GM23338 (cell line): ENCODE data around the gene DENND2C.

Experiments used
- CREB1 ChIP-seq: fragments of 250-450 bp; sonication (Bioruptor Pico); IDR thresholded peaks from 2 replicates; pipeline ENCODE4 v1.5.0; 2020; ENCODE audit warnings: low read depth, mild to moderate bottlenecking, moderate library complexity
- CTCF ChIP-seq, 2 experiments: fragments of 200-600 bp in 1 of 2; sonication (generic) in 1 of 2; conservative IDR thresholded peaks; 2 replicates each; pipeline versions ENCODE4 v1.5.1 to v1.6.1; 2016 to 2017; ENCODE audit warnings: antibody characterized with exemption in 2 of 2, low read depth in 2 of 2, mild to moderate bottlenecking in 2 of 2, moderate library complexity in 1 of 2
- EZH2 ChIP-seq: fragments of 200-600 bp; sonication (generic); IDR thresholded peaks from one replicate; pipeline ENCODE4 v1.8.0; 2017; ENCODE audit warnings: antibody characterized with exemption, mild to moderate bottlenecking, low read depth; ENCODE audit not compliant: unreplicated experiment
- EZH2phosphoT487 ChIP-seq: fragments of 200-600 bp; sonication (generic); IDR thresholded peaks from one replicate; pipeline ENCODE4 v1.8.1; 2018; ENCODE audit warnings: antibody characterized with exemption; ENCODE audit not compliant: unreplicated experiment
- JUNB ChIP-seq: IDR thresholded peaks from one replicate; pipeline ENCODE4 v1.6.1; 2016; ENCODE audit warnings: antibody characterized with exemption; ENCODE audit not compliant: unreplicated experiment
- POLR2AphosphoS5 ChIP-seq: IDR thresholded peaks from 2 replicates; pipeline ENCODE4 v1.6.1; 2016; ENCODE audit warnings: antibody characterized with exemption, low read depth
- REST ChIP-seq: IDR thresholded peaks from one replicate; pipeline ENCODE4 v1.6.1; 2018; ENCODE audit warnings: antibody characterized with exemption; ENCODE audit not compliant: unreplicated experiment
- ZNF114 ChIP-seq: fragments of 250-450 bp; sonication (Bioruptor Pico); IDR thresholded peaks from 2 replicates; pipeline ENCODE4 v1.5.0; 2020; ENCODE audit warnings: mild to moderate bottlenecking, moderate library complexity

- TF ChIP-seq EZH2 = no peak
- TF ChIP-seq CTCF (conservative IDR thresholded peaks at IDR 0.05; ENCODE audit: low read depth in 2 of 2) = no peak
- TF ChIP-seq EZH2phosphoT487 = no peak
- TF ChIP-seq CREB1 = no peak
- TF ChIP-seq POLR2AphosphoS5 = no peak
- no peak for TF ChIP-seq REST
- no peak for TF ChIP-seq ZNF114
- no peak for TF ChIP-seq JUNB
Measured at GRCh38 chr1:114551400-114551799, 118.4 kb downstream of the DENND2C start.
